Hematopoietic multipotent progenitor cell treated with erythropoietin and hydrocortisone succinate and interleukin-3 and kit ligand, for 6 days (in vitro differentiated cells): ENCODE results near the gene EEF1AKMT4.
A peak's percentile ranks its signal among the peaks of the same experiment; 100 is the strongest.

ENCODE experiments used
- DNase-seq: peaks from one replicate; pipeline ENCODE4 v3.0.0-alpha.2; 2015

Gene EEF1AKMT4

GRCh38 chr3:184249412-184250166 lies at the start of gene EEF1AKMT4:
EEF1AKMT4 (plus strand) TSS chr3:184249672; CDS start chr3:184249695, 23 bp downstream.
- DNase-seq = peak; percentile 99

GRCh38 chr3:184200825-184201224 lies 48.6 kb upstream of the EEF1AKMT4 start:
- no peak for DNase-seq

GRCh38 chr3:184203526-184203925 lies 45.9 kb upstream of the EEF1AKMT4 start:
- DNase-seq = no peak

GRCh38 chr3:184209146-184209923 lies 40.1 kb upstream of the EEF1AKMT4 start:
- DNase-seq = no peak

GRCh38 chr3:184211297-184211696 lies 38.2 kb upstream of the EEF1AKMT4 start:
- DNase-seq = peak; percentile 34

- DNase-seq = no peak
Measured at GRCh38 chr3:184211718-184212117, 37.8 kb upstream of the EEF1AKMT4 start.

GRCh38 chr3:184218814-184219213 lies 30.7 kb upstream of the EEF1AKMT4 start:
- no peak for DNase-seq

- no peak for DNase-seq
Measured at GRCh38 chr3:184222521-184222920, 27.0 kb upstream of the EEF1AKMT4 start.

- no peak for DNase-seq
Measured at GRCh38 chr3:184223946-184224345, 25.5 kb upstream of the EEF1AKMT4 start.

GRCh38 chr3:184227481-184227935 lies 22.0 kb upstream of the EEF1AKMT4 start:
- DNase-seq = peak; percentile 73

GRCh38 chr3:184228376-184229137 lies 20.9 kb upstream of the EEF1AKMT4 start:
- no peak for DNase-seq

- DNase-seq = peak; percentile 79
Measured at GRCh38 chr3:184229394-184230080, 19.9 kb upstream of the EEF1AKMT4 start, which contains the start of gene VWA5B2. VWA5B2 (plus strand) TSS chr3:184229585; CDS start chr3:184230529, 944 bp downstream.

- peak; percentile 51 for DNase-seq
Measured at GRCh38 chr3:184230081-184230602, 19.3 kb upstream of the EEF1AKMT4 start.

GRCh38 chr3:184230603-184231528 lies 18.6 kb upstream of the EEF1AKMT4 start:
- no peak for DNase-seq

GRCh38 chr3:184231671-184232070 lies 17.8 kb upstream of the EEF1AKMT4 start:
- no peak for DNase-seq

GRCh38 chr3:184233127-184233843 lies 16.2 kb upstream of the EEF1AKMT4 start:
- no peak for DNase-seq

GRCh38 chr3:184234224-184234623 lies 15.2 kb upstream of the EEF1AKMT4 start:
- DNase-seq = peak; percentile 63

GRCh38 chr3:184234671-184235380 lies 14.6 kb upstream of the EEF1AKMT4 start:
- DNase-seq = no peak

- DNase-seq = no peak
Measured at GRCh38 chr3:184235381-184236032, 14.0 kb upstream of the EEF1AKMT4 start.
